ENCODE measurements around the gene NELL1.

DNA sequence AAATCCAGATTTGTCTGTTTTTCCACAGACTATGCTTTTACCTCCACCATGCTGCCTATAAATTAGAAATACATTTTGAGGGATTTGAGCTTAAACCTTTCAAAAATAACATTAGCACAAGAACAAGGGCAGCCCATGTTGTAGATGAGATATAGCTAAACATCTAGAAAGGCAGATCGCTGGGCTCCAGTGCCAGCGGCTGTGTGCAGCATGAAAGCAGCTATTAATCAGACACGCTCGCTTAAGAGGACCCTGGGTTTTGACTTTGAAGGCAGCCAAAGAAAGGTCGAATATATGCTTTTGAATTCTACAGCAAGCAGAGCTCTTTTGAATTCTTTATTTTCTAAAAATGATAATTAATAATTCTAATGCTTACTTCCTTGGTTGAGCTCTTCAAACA lies 684.0 kb downstream of the NELL1 start:
- TF ChIP-seq EZH2 (IDR thresholded peaks at IDR 0.05; ENCODE audit: insufficient read depth, poor library complexity, severe bottlenecking) = no peak
- no peak for TF ChIP-seq EZH2phosphoT487 (IDR thresholded peaks at IDR 0.05; ENCODE audit: insufficient read depth, low read depth)
